Neural cell (in vitro differentiated cells): ENCODE results near the gene MAD1L1.

ENCODE experiments used
- CTCF ChIP-seq: fragments of 450-650 bp; IDR thresholded peaks from 2 replicates; pipeline ENCODE4 v1.5.1; 2014; ENCODE audit warnings: antibody characterized with exemption, mild to moderate bottlenecking, moderate library complexity; ENCODE audit not compliant: poor library complexity, severe bottlenecking
- REST ChIP-seq: IDR thresholded peaks from 2 replicates; pipeline ENCODE4 v1.6.1; 2012; ENCODE audit warnings: borderline replicate concordance

DNA sequence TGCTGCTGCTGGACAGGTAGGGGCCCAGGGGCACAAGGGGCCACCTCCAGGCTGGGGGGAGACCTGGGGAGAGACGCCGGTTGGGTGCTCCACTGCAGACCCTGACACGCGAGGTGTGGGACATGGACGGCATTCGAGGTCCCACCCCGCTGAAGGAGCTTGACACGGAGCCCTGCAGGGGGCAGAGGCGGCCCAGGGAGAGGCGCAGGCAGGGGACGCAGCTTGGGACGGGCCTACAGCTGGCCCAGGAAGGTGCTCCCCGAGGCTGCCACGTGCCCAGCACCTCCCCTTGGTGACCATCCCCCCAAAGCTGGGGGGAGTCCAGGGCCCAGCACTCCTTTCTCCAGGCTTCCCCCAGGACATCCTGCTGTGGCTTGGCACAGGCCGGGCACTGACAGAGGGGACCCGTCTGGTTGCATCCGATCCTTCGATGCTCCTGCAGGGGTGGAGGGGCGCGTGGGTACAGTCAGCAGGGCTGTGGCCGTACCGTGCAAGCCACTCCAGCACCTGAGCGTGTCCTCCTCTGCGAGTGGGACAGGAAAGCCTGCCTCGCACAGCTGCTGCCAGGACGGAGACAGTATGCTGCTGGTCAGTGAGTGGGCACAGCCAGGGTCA lies 388.3 kb downstream of the MAD1L1 start:
- no peak for TF ChIP-seq REST
- no peak for TF ChIP-seq CTCF
